Loucy (cell line): ENCODE results near the gene REP15.

ENCODE experiments used
- EZH2phosphoT487 ChIP-seq: fragments of 200-600 bp; IDR thresholded peaks from 2 replicates; pipeline ENCODE4 v1.6.1; 2018; ENCODE audit warnings: antibody characterized with exemption, mild to moderate bottlenecking, moderate library complexity, borderline replicate concordance
- TF ChIP-seq, protein P1 (sequence below): fragments of 200-600 bp; sonication (generic); conservative IDR thresholded peaks from 2 replicates; pipeline ENCODE4 v1.5.1; 2014; ENCODE audit warnings: mild to moderate bottlenecking, antibody characterized with exemption, low read length

DNA sequence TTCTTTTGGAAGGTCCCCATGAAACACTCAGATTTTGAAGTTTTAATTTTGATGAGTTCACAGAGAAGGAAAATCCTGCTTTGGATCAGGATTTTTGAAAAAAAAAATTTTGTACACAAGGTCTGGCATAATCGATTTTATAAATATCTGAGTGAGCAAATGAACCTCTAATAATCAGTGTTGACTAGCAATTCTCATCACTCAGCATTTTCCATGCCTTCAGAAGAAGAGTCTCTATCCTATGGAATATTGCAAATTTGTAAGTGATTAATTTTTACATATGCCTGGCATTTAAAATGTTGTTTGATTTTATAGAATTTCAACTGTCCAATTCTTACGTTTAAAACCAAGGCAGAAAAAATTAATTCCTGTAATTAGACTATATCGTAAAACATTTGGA lies 30.5 kb upstream of the REP15 start:
- TF ChIP-seq, protein P1, sequence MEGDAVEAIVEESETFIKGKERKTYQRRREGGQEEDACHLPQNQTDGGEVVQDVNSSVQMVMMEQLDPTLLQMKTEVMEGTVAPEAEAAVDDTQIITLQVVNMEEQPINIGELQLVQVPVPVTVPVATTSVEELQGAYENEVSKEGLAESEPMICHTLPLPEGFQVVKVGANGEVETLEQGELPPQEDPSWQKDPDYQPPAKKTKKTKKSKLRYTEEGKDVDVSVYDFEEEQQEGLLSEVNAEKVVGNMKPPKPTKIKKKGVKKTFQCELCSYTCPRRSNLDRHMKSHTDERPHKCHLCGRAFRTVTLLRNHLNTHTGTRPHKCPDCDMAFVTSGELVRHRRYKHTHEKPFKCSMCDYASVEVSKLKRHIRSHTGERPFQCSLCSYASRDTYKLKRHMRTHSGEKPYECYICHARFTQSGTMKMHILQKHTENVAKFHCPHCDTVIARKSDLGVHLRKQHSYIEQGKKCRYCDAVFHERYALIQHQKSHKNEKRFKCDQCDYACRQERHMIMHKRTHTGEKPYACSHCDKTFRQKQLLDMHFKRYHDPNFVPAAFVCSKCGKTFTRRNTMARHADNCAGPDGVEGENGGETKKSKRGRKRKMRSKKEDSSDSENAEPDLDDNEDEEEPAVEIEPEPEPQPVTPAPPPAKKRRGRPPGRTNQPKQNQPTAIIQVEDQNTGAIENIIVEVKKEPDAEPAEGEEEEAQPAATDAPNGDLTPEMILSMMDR: no peak
- no peak for TF ChIP-seq EZH2phosphoT487
